ENCODE results near the gene PRSS57.

GRCh38 chr19:720345-721160 is 25.3 kb upstream of the PRSS57 start:
- TF ChIP-seq CTCF (IDR thresholded peaks at IDR 0.05) (no peak), POLR2A (IDR thresholded peaks at IDR 0.05) (no peak)
